ENCODE results near the gene UVRAG. TPM values are rescaled to one million over a fixed set of nuclear protein-coding genes. Genes with fewer than 3 reads are reported as not detected.

The UVRAG gene
- total RNA-seq, 4 donors from 2014 or later, result 27.3 to 38.7 (median 33.6) TPM

DNA sequence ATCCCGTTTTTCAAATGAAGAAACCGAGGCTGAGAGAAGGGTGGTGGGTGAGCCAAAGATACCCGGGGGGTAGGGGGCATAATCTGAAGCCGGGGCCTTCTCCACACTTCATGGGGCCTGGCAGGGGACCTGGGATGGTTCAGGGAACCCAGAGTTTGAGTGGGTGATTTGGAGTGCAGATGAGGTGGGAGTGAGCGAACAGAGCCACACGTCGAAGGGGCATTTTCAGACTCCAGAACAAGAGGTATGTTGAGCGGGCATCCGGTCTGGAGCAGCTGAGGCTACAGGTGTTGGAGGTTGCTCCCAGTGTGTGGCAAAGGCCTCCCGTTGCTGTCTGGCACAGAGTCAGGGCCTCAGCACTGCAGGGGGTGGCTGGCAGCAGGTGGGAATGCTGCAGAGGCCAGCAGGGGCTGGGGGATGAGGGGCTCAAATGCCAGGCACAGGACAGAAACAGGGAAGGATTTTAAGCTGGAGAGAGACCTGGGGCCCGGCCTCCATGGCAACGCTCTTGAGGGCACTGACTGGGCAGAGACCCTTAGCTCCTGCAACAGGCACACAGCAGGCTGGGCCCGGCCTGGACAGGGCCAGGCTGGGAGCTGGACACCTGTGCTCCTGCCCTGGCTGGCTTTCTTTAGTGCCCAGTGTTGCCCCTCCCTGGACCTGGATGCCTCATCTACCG is 345.1 kb downstream of the UVRAG start:
- peaks cover 0 to 12% (median 0%) of the 10 kb centered on the region in 4 donors for H3K4me1 ChIP-seq
- WGBS, 2 donors, result 77 to 80% methylated on average over 14 of the region's 14 CpGs
- no peak for DNase-seq (ENCODE audit: low spot score in 2 of 2)
- H3K4me3 ChIP-seq, result no peak overlapping the region
- no peaks in the 10 kb centered on the region for H3K9me3 ChIP-seq
- H3K27me3 ChIP-seq, result no peaks in the 10 kb centered on the region
- TF ChIP-seq POLR2A (IDR thresholded peaks at IDR 0.05) (no peak), EP300 (IDR thresholded peaks at IDR 0.05) (no peak)
- TF ChIP-seq, protein P1, sequence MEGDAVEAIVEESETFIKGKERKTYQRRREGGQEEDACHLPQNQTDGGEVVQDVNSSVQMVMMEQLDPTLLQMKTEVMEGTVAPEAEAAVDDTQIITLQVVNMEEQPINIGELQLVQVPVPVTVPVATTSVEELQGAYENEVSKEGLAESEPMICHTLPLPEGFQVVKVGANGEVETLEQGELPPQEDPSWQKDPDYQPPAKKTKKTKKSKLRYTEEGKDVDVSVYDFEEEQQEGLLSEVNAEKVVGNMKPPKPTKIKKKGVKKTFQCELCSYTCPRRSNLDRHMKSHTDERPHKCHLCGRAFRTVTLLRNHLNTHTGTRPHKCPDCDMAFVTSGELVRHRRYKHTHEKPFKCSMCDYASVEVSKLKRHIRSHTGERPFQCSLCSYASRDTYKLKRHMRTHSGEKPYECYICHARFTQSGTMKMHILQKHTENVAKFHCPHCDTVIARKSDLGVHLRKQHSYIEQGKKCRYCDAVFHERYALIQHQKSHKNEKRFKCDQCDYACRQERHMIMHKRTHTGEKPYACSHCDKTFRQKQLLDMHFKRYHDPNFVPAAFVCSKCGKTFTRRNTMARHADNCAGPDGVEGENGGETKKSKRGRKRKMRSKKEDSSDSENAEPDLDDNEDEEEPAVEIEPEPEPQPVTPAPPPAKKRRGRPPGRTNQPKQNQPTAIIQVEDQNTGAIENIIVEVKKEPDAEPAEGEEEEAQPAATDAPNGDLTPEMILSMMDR (IDR thresholded peaks at IDR 0.05), result no peak
- no peaks in the 10 kb centered on the region for H3K36me3 ChIP-seq
- H3K27ac ChIP-seq, result no peak overlapping the region

DNA sequence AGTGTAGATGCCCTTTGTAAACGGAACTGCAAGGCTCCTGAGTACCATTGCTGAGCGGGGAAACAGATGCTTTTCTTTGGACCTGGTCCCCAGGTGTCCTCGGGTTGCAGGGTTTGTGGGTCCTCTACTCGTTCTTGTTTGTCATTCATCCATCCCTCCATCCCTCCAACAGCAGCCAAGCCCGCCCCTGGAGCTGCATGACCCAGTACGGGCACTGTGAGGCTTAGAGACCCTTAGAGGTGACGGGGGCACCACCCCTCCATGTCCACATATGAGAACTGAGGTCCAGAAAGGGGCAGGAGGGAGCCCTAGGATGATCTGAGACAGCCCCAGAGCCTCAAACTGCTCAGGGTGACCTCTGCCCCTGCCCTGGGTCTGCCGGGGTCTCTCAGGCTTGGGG is 345.8 kb downstream of the UVRAG start:
- Histone ChIP-seq H3K27ac (no peak overlapping the region), H3K9me3 (no peaks in the 10 kb centered on the region), H3K4me1 (peaks cover 0 to 12% (median 0%) of the 10 kb centered on the region in 4 donors), H3K27me3 (no peaks in the 10 kb centered on the region), H3K4me3 (no peak overlapping the region), H3K36me3 (no peaks in the 10 kb centered on the region)
- DNase-seq (ENCODE audit: low spot score in 2 of 2), result no peak
- no peak for TF ChIP-seq POLR2A (IDR thresholded peaks at IDR 0.05)
- TF ChIP-seq EP300 (IDR thresholded peaks at IDR 0.05), result no peak
- TF ChIP-seq, protein P1 (IDR thresholded peaks at IDR 0.05), result no peak
- WGBS, 2 donors, result 61 to 83% methylated on average over 7 to 8 of the region's 8 CpGs

DNA sequence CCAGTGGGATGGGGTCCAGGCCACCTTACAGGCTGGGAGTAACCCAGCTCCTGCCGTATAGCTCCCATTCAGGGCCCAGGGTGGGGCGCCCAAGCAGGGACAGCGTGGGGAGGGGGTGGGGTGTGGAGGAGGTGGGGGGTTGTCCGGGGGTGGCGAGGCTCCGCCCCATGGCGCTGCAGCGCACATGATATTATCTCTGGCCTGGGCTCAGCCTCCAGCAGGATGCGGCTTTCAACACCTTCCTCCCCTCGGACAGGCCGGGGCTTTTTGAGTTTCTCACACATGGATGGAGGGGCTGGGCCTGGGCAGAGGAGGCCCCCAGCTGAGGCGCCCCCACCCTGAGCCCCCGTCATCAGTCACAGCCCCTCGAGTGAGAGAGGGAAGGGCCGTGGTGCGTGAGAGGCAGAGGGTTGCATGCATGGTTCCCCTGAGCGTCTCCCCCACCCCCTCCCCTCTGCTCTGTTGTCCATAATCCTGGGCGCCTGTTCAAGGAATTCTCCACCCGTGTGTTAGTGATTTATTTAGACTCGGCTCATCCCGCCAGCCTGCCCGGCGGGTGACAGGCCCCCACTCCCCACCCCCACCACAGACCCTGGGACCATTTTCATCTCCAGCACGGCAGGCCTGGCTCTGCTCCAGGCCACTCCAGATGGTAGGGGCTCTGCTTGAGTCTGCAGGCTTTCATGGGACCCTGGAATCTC is 346.4 kb downstream of the UVRAG start:
- DNase-seq (ENCODE audit: low spot score in 2 of 2), result no peak
- 19 to 24% methylated on average over 15 to 22 of the region's 24 CpGs for WGBS, 2 donors
- TF ChIP-seq POLR2A (IDR thresholded peaks at IDR 0.05), result no peak
- TF ChIP-seq, protein P1 (IDR thresholded peaks at IDR 0.05), result no peak
- TF ChIP-seq EP300 (IDR thresholded peaks at IDR 0.05), result no peak

DNA sequence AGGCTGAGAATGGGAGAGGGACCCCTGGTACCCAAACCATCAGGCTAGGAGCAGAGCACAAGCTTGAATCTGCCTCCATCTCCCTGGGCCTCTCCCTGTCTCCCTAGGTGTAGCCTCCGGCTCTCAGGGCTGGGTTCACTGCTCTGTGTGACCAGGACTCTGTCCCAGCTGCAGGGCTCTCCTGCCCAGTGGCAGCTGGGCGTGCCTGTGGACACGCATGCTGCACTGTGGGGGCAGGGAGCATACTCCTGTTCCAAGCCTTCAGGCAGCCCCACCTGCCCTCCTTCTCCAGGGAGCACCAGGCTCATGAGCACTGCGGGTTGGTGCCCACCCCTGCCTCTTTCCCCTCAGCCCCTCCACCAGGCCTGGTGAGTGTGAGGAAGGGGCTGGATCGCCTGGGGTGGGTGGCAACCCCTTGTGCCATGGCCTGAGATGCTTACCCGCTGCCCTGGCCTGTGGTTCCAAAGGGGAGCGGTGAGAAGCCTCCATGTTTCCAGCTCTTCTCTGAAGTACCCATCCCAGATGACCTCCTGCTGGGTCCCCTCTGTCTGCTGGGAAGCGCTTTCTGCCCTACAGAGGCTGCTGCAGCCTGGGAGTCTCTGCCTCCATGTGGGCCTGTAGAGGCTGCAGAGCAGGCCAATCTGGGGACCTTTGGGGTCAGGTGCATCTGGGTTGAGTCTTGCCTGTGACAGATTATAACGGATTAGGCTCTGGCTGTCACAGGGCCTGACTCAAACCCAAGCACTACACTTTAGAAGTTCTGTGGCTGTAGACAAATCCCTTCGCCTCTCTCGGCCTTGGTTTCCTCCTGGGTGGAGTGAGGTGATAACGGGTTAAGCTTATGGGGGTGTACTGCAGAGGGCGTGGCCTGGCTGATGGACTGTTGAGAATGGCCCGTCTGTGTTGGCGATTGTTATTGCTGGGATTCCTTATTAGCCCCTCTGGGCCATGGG is 347.6 kb downstream of the UVRAG start:
- H3K36me3 ChIP-seq, result no peaks in the 10 kb centered on the region
- H3K27ac ChIP-seq, result no peak overlapping the region
- 82 to 86% methylated on average over 14 to 15 of the region's 15 CpGs for WGBS, 2 donors
- no peak for DNase-seq (ENCODE audit: low spot score in 2 of 2)
- H3K27me3 ChIP-seq, result no peaks in the 10 kb centered on the region
- TF ChIP-seq POLR2A (IDR thresholded peaks at IDR 0.05) (no peak), EP300 (IDR thresholded peaks at IDR 0.05) (no peak)
- TF ChIP-seq, protein P1 (IDR thresholded peaks at IDR 0.05), result no peak
- peaks cover 0 to 12% (median 0%) of the 10 kb centered on the region in 4 donors for H3K4me1 ChIP-seq
- H3K9me3 ChIP-seq, result no peaks in the 10 kb centered on the region
- H3K4me3 ChIP-seq, result no peak overlapping the region

More for the DNA sequence above, 346.4 kb downstream of the UVRAG start:
- Histone ChIP-seq H3K36me3 (no peaks in the 10 kb centered on the region), H3K4me3 (peak overlapping the region in 1 of 4 donors; percentile 22), H3K27me3 (no peaks in the 10 kb centered on the region), H3K4me1 (peaks cover 0 to 12% (median 0%) of the 10 kb centered on the region in 4 donors), H3K27ac (no peak overlapping the region), H3K9me3 (no peaks in the 10 kb centered on the region)

Measured in tibial nerve (tissue), 4 donors.